GM21723 (cell line): ENCODE measurements around the gene CCDC121.

ENCODE experiments used
- ATAC-seq: cut with Tn5 transposase; IDR thresholded peaks from one replicate; pipeline ENCODE4 v1.9.1; 2021; ENCODE audit warnings: mild to moderate bottlenecking, moderate library complexity; ENCODE audit not compliant: unreplicated experiment

Gene CCDC121

DNA sequence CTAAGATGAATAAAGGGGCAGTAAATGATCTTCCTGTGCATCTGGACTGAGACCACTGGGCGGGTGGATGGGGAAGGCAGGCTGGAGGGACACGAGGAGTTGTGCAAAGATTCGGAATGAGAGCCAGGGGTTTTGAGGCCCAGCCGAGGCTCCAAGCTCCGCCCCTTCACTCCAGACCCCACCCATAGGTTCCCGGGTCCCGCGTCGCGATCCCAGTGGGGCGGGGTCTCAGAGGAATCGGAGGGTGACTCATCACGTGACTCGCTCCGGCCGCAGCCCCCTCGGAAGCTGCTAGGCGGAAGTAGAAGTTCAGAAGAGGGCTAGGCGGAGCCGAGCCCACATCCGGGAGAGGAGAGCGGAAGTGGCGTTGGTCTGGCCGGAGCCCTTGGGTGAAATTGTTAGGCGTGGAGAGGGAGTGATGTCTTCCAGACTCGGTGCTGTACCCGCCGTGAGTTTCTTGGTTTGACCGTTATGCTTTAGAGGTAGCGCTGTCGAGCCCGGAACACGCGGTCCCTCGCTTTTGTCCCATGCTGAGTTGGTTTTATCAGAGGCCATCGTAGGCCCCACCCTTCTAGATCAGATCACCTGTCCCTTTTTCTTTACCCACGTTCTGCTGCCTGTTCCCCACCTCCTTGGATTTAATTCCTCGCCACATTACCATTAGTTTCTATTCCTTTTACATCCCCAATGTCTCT, 46.0 kb downstream of the CCDC121 start, which contains the start of gene ZNF512:
Gene ZNF512, plus strand, starts transcription at position 348 of the 695 bp plus-strand sequence. Its CDS starts 71 bp downstream, at position 419.
- ATAC-seq = peak; percentile 93

DNA sequence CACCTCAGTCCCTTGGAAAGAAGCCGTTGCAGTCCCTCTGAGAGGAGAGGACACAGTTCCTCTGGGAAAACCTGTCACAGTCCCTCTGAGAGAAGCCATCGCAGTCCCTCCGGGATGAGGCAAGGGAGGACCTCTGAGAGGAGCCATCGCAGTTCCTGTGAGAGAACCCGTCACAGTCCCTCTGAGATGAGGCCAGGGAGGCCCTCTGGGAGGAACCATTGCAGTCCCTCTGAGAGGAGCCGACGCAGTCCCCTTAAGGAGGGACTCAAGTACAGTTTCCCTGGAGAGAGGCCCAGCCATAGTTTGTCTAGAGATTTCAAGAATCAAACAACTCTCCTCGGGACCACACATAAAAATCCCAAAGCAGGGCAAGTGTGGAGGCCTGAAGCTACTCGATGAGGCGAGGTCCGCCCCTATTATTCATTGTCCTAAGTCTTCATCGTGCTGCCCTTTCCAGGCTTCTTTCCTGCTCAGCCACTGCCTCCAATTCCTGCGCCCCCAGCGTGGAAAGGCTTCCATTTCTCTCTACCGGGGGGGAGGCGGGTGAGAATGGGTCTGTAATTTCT, 46.6 kb downstream of the CCDC121 start:
- ATAC-seq = no peak

DNA sequence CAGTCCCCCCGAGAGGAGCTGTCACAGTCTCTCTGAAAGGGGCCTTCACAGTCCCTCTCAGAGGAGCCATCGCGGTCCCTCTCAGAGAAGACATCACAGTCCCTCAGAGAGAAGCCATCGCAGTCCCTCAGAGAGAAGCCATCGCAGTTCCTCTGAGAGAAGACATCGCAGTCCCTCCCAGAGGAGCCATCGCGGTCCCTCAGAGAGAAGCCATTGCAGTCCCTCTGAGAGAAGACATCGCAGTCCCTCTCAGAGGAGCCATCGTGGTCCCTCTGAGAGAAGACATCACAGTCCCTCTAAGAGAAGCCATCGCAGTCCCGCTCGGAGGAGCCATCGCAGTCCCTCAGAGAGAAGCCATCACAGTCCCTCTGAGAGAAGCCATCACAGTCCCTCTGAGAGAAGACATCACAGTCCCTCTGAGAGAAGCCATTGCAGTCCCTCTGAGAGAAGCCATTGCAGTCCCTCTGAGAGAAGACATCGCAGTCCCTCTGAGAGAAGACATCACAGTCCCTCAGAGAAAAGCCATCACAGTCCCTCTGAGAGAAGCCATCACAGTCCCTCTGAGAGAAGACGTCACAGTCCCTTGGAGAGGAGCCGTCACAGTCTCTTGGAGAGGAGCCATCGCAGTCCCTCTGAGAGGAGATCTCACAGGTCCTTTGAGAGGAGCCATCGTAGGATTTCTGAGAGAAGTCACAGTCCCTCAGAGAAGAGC, 47.2 kb downstream of the CCDC121 start:
- ATAC-seq = no peak
